NB4 (cell line): ENCODE results near the gene TRAPPC10.

Experiments
- DNase-seq: peaks from one replicate; pipeline ENCODE4 v3.0.0; 2010; ENCODE audit warnings: low read depth
- H3K4me3 ChIP-seq: one replicate; pipeline ENCODE4 v1.5.1; 2011; ENCODE audit warnings: mild to moderate bottlenecking, low read depth, low read length, moderate library complexity
- CTCF ChIP-seq: IDR thresholded peaks from one replicate; pipeline ENCODE4 v1.5.1; 2012; ENCODE audit warnings: low read depth, low read length
- MAX ChIP-seq: IDR thresholded peaks from 2 replicates; pipeline ENCODE4 v1.6.1; 2011; ENCODE audit warnings: low read depth, low read length
- MYC ChIP-seq: IDR thresholded peaks from 2 replicates; pipeline ENCODE4 v1.6.1; 2011; ENCODE audit warnings: low read depth, low read length
- POLR2A ChIP-seq: IDR thresholded peaks from 2 replicates; pipeline ENCODE4 v1.6.1; 2011; ENCODE audit warnings: mild to moderate bottlenecking; ENCODE audit not compliant: insufficient read length; ENCODE audit errors: extremely low read depth

The TRAPPC10 gene

GRCh38 chr21:44011123-44011522, 986 bp upstream of the TRAPPC10 start:
- no peak for DNase-seq
- peak overlapping the region; percentile 61 for H3K4me3 ChIP-seq
- TF ChIP-seq MYC: no peak
- no peak for TF ChIP-seq MAX
- TF ChIP-seq POLR2A: no peak
- no peak for TF ChIP-seq CTCF

DNA sequence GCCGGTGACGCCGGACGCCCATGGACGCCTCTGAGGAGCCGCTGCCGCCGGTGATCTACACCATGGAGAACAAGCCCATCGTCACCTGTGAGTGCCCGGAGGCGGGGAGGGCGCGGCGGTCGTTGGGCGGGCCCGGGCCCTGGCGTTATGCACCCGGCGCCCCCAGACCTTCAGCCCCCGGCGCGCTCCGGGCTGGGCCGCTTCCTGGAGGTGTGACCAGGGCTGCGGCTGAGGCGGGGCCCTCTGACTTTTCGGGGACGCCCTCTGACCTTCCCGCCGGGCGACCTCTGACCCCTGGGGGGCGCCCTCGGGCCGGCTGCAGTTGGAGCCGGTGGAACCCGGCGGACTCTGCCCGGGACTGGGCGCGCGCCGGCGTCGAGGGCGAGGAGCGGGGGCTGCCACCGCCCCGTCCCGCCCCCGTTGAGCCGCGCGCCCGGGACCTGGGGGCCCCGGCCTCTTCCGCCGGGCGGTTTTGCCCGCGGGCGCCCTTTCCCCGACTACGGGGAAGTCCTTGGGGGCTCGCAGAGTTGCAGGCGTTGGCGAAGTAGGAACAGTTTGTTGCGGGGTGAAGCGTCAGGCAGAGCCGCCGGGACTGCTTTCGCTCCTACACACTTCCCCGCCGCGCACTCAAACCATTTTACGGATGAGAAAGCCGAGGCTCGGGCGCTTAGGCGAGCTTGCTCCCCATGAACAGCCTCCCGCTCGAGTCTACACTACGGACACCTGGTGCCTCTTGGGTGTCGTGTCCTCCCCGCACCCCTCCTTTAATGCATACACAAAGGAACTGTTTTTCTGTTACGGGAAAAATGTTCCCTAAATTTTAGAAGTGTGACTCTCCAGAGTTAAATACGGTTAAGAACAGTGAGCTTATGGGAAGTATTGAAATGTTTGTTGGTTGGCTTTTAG, 618 bp downstream of the TRAPPC10 start:
- TF ChIP-seq CTCF: no peak
- TF ChIP-seq MYC: no peak; the same call in 1 of the 2 replicates
- no peak for TF ChIP-seq MAX
- TF ChIP-seq POLR2A: no peak
- peak overlapping the region; percentile 82 for H3K4me3 ChIP-seq
- DNase-seq: peak; percentile 89

- TF ChIP-seq POLR2A: no peak
- TF ChIP-seq MAX: no peak
- TF ChIP-seq MYC: no peak
- TF ChIP-seq CTCF: no peak
- DNase-seq: peak; percentile 83
- H3K4me3 ChIP-seq: peak overlapping the region; percentile 82
Observed at GRCh38 chr21:44013380-44014088, 1.4 kb downstream of the TRAPPC10 start.

DNA sequence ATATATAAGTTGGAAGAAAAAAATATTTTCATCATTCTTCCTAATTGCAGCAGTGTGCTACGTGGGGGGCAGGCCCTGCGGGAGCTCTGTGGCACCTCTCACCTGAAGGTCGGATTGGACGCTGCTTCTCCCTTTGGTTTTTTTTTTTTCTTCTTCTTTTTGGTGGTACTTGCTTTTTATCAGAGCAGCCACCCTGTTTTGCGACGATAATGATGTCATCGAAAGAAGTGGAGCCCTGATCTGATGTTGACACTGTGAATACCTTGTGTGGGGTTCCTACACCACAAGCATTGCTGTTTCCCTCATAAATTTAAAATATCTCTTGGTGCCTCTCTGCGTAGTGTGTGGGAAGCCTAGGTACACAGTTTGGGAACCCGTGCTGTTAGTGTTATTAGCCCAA, 5.5 kb downstream of the TRAPPC10 start:
- TF ChIP-seq POLR2A (no peak), MYC (no peak), CTCF (no peak), MAX (no peak)
- H3K4me3 ChIP-seq: no peak overlapping the region
- DNase-seq: no peak

DNA sequence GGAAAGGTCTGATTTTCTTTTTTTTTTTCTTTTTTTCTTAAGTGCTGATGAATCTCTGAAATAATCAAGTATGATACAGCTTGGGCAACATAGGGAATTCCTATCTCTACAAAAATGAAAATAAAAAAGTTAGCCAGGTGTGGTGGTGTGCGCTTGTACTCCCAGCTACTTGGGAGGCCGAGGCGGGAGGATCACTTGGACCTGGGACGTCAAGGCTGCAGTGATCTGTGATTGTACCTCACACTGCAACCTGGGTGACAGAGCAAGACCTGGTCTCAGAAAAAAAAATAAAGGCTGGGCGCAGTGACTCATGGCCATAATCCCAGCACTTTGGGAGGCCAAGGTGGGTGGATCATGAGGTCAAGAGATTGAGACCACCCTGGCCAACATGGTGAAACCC, 6.0 kb downstream of the TRAPPC10 start:
- H3K4me3 ChIP-seq: no peak overlapping the region
- no peak for TF ChIP-seq MYC
- DNase-seq: no peak

- H3K4me3 ChIP-seq: no peak overlapping the region
- peak; percentile 23 for DNase-seq
- TF ChIP-seq CTCF (no peak), POLR2A (no peak), MYC (no peak), MAX (no peak)
Observed at GRCh38 chr21:44018813-44019567, 6.9 kb downstream of the TRAPPC10 start.
